22Rv1 (cell line): ENCODE results near the gene CDK3.
A peak's percentile ranks its signal among the peaks of the same experiment; 100 is the strongest.

Source experiments
- H3K27ac ChIP-seq: fragments of 450-650 bp; 2 replicates; pipeline ENCODE4 v1.5.1; 2017
- ZFX ChIP-seq: fragments of 450-650 bp; IDR thresholded peaks from 2 replicates; pipeline ENCODE4 v1.6.1; 2017; ENCODE audit warnings: antibody characterized with exemption, borderline replicate concordance
- TF ChIP-seq, protein P1 (sequence below): fragments of 450-650 bp; IDR thresholded peaks from 2 replicates; pipeline ENCODE4 v1.5.1; 2017; ENCODE audit warnings: mild to moderate bottlenecking

Gene CDK3

DNA sequence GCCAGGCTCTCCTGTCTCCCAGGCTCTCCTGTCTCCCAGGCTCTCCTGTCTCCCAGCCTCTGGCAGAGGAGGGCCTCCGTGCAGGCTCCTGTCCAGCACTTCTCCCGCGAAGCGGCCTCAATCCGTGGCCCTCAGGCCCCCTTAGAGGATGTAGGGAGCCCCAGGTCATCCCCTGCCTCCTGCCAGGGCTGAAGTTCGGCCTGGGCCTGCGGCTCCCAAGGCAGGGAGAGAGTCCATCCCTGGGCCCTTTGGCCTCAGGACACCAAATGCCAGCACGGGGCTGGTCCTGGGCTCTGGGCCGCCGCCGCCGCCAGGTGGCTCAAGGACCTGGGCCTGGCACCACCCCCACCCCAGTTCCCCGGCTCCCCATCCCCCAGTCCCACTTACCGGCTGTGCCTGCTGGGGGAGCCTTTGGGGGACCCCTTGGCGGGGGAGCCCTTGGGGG is 26.1 kb downstream of the CDK3 start:
- peak overlapping the region; percentile 58 for H3K27ac ChIP-seq

DNA sequence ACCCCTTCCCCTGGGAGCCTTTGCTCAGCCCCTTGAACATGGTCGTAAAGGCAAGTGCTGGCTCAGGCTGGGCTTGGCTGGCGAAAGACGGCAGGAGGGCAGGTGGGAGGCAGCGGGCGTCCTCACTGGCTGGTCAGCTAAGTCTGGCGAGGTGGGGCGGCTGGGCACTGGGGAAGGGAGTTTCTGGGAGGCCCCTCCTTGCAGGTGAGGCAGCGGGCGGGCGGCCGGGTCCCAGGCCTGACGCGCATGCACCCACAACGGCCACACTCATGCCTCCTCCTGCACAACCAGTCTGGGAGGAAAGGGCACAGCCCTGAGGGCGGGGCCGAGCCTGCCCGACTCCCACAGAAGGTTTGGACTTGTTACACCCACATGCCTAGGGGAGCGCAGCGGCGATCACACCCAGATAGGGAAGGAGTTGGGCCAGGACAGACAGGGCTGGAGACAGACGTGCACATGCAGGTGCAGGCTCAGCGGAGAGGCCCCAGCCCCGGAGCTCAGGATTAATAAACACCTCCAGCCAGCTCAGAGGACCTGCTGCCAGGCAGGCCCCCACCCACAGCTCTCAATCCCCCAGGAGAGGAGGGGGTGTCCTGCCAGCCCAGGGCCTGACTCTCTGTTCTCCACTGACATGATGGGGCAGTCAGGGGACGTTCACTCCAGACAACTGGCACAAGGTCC is 26.6 kb downstream of the CDK3 start, which contains the start of gene EVPL:
Gene EVPL (minus strand): TSS at position 148 of the 681 bp plus-strand sequence. CDS start 108 bp downstream, at position 40.
- TF ChIP-seq ZFX = no peak
- TF ChIP-seq, protein P1, sequence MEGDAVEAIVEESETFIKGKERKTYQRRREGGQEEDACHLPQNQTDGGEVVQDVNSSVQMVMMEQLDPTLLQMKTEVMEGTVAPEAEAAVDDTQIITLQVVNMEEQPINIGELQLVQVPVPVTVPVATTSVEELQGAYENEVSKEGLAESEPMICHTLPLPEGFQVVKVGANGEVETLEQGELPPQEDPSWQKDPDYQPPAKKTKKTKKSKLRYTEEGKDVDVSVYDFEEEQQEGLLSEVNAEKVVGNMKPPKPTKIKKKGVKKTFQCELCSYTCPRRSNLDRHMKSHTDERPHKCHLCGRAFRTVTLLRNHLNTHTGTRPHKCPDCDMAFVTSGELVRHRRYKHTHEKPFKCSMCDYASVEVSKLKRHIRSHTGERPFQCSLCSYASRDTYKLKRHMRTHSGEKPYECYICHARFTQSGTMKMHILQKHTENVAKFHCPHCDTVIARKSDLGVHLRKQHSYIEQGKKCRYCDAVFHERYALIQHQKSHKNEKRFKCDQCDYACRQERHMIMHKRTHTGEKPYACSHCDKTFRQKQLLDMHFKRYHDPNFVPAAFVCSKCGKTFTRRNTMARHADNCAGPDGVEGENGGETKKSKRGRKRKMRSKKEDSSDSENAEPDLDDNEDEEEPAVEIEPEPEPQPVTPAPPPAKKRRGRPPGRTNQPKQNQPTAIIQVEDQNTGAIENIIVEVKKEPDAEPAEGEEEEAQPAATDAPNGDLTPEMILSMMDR = no peak
- H3K27ac ChIP-seq = peak within 1 kb of the TSS; percentile 58

More for the DNA sequence above, 26.1 kb downstream of the CDK3 start:
- TF ChIP-seq, protein P1 = no peak
- no peak for TF ChIP-seq ZFX

DNA sequence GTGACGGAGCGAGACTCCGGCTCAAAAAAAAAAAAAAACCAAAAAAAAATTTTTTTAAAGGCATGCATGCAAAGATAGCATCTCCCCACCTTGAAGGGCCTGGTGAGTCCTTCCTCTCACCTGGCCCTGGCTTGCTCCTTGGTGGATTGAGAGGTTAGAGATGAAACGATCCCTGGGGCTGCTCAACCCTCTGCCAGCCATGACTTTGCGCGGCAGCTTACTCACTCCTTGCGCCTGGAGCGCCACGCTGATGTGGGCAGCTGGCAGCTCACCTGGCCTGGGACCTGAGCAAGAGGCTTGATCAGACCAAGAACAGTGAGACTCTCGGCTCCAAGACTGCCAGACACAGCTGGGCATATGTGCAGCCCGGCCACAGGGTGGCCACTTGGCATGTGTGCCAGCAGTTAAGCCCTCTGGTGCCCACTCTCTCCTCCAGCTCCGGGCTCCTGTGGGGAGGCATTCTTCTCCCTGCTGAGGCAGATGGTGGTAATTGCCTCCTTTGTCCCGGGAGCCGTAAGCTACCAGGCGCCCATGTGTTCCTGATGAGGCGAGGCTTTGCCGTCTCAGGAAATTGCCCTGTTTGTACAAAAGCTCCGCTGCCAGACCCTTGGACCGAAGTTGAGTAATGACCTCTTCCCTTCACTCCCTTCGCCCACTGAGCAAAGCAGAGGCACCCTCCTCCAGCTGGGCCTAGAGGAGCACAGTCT is 31.6 kb downstream of the CDK3 start:
- no peak overlapping the region for H3K27ac ChIP-seq
- no peak for TF ChIP-seq ZFX
- TF ChIP-seq, protein P1 = no peak

DNA sequence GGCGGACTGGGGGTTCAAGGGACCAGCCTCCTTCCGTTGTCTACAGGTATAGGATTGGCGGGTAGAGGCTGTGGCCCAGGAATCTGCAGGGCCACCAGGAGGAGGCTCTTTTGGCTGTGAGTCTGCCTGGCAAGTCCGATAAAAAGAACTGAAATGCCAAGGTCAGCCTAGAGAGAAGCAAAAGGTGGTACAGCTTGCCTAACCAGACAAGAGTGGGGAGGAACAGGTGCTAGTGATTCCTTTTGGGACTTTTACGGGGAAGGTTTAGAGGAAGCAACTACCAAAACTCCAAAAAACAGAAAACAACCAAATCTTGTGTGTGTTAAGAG is 32.1 kb downstream of the CDK3 start:
- H3K27ac ChIP-seq = no peak overlapping the region
- TF ChIP-seq, protein P1 = no peak

DNA sequence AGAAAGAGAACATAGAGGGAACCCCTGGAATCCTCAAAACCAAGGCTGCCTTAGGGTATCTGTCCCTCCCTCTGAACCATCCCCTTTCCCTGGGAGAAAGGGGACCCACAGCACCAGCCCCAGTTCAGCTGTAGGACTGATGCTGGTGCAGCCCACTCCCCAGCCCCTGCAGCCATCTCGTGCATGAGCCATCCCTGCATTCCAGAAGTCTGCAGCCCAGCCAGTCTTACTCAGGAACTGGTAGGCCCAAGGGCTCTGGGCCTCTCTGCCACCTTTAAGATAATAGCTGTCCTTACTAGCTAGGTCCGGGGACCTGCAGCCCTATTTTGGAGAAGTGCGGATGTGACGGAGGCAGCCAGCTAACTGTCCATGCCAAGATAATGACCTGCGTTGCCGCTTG is 32.5 kb downstream of the CDK3 start:
- no peak overlapping the region for H3K27ac ChIP-seq
- TF ChIP-seq, protein P1 = no peak
- TF ChIP-seq ZFX = no peak

DNA sequence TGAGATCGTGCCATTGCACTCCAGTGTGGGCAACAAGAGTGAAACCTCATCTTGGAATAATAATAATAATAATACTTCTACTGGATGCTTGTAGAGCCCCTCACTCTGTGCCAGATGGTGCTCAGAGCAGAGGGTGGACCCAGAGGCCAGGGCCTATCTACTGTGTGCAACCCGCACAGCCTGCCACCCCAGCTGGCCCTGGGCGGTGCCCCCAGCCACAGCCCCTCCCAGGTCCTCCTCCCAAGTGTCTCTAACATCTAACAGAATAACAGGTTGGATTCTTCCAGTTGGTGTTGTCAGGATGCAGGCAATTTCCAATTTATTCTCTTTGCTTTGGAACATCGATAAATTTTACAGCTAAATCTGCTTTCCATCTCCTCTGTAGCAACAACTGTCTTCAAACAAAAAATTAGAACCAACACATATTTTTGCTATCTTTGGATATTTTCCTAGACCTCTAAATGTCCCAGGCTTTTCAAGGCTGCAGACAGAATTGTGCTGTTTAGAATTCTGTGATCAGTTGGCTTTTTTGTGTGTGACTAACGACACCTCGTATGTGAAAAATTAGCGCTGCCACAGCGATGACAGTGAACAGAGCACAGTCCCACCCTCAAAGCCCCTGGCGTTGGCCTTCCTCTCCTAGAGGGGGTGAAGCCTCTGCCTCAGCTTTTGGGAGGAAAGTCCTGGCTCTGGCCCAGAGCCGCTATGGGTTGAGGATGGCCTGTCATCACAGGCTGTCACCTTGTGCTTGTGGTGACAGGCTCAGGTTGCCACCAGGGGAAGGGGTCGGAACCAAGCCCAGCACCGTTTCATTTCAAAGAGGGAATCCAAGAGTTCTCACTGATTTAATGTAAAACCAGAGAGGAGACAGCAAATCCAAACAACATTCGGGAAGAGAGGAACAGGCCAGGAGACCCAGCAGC is 34.0 kb downstream of the CDK3 start:
- H3K27ac ChIP-seq = no peak overlapping the region
- TF ChIP-seq, protein P1 = no peak
- no peak for TF ChIP-seq ZFX
